ENCODE data around the gene TRPV3. TPM values are rescaled to one million over a fixed set of nuclear protein-coding genes. Genes with fewer than 3 reads are reported as not detected.

TRPV3 gene
- total and polyA plus RNA-seq, 2 of the 8 experiments (the other 6 are each of a cell fraction or from before 2014, with no cell fraction given): 0.56 to 1.0 TPM

- no peak for TF ChIP-seq CHD7 (IDR thresholded peaks at IDR 0.05; ENCODE audit: insufficient replicate concordance, low read length)
- no peak for TF ChIP-seq E2F6 (IDR thresholded peaks at IDR 0.05)
- no peak for TF ChIP-seq GABPA (IDR thresholded peaks at IDR 0.05; ENCODE audit: borderline replicate concordance, insufficient read depth, low read length)
- no peak for TF ChIP-seq CTBP2 (IDR thresholded peaks at IDR 0.05; ENCODE audit: borderline replicate concordance, insufficient read depth, insufficient read length, low read length)
Observed at GRCh38 chr17:3532859-3533142, 24.8 kb downstream of the TRPV3 start (continued).

Data from H1 (cell line).